GM18907 (cell line): Measurements from ENCODE around the gene PRPF8.

Experiments
- ATAC-seq: cut with Tn5 transposase; IDR thresholded peaks from one replicate; pipeline ENCODE4 v1.9.1; 2021; ENCODE audit warnings: mild to moderate bottlenecking, moderate library complexity; ENCODE audit not compliant: unreplicated experiment

PRPF8 gene

GRCh38 chr17:1627982-1628855 is 56.4 kb downstream of the PRPF8 start, which contains the start of gene SLC43A2:
Gene SLC43A2, minus strand, starts transcription at chr17:1628834. Its CDS starts 960 bp downstream, at chr17:1627874.
- ATAC-seq: peak; percentile 60

- ATAC-seq: no peak
These were observed 57.3 kb downstream of the PRPF8 start for GRCh38 chr17:1627182-1627981.

GRCh38 chr17:1626333-1626732 is 58.3 kb downstream of the PRPF8 start:
- ATAC-seq: no peak

- ATAC-seq: no peak
These were observed 59.1 kb downstream of the PRPF8 start for GRCh38 chr17:1625581-1625980.

GRCh38 chr17:1625053-1625452 is 59.6 kb downstream of the PRPF8 start:
- ATAC-seq: no peak

GRCh38 chr17:1624650-1625049 is 60.0 kb downstream of the PRPF8 start:
- no peak for ATAC-seq

GRCh38 chr17:1623057-1623630 is 61.5 kb downstream of the PRPF8 start:
- no peak for ATAC-seq

GRCh38 chr17:1621273-1621954 is 63.3 kb downstream of the PRPF8 start:
- ATAC-seq: no peak

- no peak for ATAC-seq
These were observed 64.2 kb downstream of the PRPF8 start for GRCh38 chr17:1620486-1620885.

- no peak for ATAC-seq
These were observed 67.0 kb downstream of the PRPF8 start for GRCh38 chr17:1617620-1618174.

- ATAC-seq: no peak
These were observed 68.6 kb downstream of the PRPF8 start for GRCh38 chr17:1616101-1616500.

GRCh38 chr17:1612400-1612799 is 72.3 kb downstream of the PRPF8 start:
- no peak for ATAC-seq

GRCh38 chr17:1611715-1612114 is 73.0 kb downstream of the PRPF8 start:
- no peak for ATAC-seq

GRCh38 chr17:1608676-1609075 is 76.0 kb downstream of the PRPF8 start:
- no peak for ATAC-seq

- no peak for ATAC-seq
These were observed 76.7 kb downstream of the PRPF8 start for GRCh38 chr17:1607971-1608320.

GRCh38 chr17:1606352-1606985 is 78.2 kb downstream of the PRPF8 start:
- ATAC-seq: peak; percentile 21

GRCh38 chr17:1605681-1606351 is 78.9 kb downstream of the PRPF8 start:
- ATAC-seq: no peak

GRCh38 chr17:1604831-1605528 is 79.7 kb downstream of the PRPF8 start:
- no peak for ATAC-seq

GRCh38 chr17:1601571-1601970 is 83.1 kb downstream of the PRPF8 start:
- ATAC-seq: no peak
